ENCODE data around the gene SF3B2.
"Not testable (repeated sequence)": the region's sequence is repeated elsewhere in the genome, so short reads cannot be mapped to it uniquely, and the experiment has no call there.

Gene SF3B2

DNA sequence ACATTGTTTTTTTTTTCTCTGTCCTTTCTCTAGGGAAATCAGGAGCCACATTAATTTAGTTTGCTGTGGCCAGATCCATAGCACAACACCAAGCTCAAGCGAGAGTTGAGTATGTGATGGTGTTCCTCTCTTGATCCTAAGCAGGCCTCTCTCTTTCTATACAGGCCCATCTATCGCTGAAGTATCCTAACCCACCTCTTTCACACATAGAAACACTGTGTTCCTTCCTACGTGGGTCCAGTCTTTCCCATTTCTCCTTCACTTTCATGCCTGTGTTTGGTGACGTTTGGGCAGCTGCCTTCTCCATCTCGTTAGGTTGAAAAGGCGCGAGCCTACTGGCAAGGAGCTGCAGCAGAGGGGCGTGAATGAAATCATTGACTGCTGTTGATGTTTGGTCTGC lies 20.4 kb downstream of the SF3B2 start:
- no peak overlapping the region for H3K27ac ChIP-seq
- TF ChIP-seq ZFX (IDR thresholded peaks at IDR 0.05), result no peak
- TF ChIP-seq, protein P1, sequence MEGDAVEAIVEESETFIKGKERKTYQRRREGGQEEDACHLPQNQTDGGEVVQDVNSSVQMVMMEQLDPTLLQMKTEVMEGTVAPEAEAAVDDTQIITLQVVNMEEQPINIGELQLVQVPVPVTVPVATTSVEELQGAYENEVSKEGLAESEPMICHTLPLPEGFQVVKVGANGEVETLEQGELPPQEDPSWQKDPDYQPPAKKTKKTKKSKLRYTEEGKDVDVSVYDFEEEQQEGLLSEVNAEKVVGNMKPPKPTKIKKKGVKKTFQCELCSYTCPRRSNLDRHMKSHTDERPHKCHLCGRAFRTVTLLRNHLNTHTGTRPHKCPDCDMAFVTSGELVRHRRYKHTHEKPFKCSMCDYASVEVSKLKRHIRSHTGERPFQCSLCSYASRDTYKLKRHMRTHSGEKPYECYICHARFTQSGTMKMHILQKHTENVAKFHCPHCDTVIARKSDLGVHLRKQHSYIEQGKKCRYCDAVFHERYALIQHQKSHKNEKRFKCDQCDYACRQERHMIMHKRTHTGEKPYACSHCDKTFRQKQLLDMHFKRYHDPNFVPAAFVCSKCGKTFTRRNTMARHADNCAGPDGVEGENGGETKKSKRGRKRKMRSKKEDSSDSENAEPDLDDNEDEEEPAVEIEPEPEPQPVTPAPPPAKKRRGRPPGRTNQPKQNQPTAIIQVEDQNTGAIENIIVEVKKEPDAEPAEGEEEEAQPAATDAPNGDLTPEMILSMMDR (conservative IDR thresholded peaks at IDR 0.05), result no peak

DNA sequence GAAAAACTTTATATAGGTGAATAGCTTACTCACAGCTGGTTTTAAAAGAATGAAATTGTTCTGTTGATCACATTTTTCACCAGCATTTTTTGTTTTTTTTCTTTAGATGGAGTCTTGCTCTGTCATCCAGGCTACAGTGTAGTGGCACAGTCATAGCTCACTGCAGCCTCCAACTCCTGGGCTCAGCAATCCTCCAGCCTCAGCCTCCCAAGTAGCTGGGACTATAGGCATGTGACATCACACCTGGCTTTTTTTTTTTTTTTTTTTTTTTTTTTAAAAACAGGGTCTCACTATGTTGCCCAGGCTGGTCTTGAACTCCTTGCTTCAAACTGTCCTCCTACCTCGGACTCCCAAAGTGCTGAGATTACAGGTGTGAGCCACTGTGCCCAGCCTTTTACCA lies 21.5 kb downstream of the SF3B2 start:
- TF ChIP-seq, protein P1 (conservative IDR thresholded peaks at IDR 0.05), result no peak
- no peak for TF ChIP-seq ZFX (IDR thresholded peaks at IDR 0.05)
- no peak overlapping the region for H3K27ac ChIP-seq

DNA sequence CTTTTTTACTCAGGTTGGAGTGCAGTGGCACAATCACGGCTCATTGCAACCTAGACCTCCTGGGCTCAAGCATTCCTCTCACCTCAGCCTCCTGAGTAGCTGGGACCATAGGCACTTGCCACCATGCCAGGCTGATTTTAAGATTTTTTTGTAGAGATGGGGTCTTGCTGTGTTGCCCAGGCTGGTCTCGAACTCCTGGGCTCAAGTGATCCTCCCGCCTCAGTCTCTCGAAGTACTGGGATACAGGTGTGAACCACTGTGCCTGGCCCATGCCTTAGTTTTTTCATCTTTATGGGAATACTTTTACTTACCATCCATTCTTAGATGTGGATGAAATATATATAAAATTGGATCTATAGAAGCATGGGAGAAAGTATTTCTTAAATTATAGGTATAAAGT lies 23.1 kb downstream of the SF3B2 start:
- H3K27ac ChIP-seq, result no peak overlapping the region
- no peak for TF ChIP-seq ZFX (IDR thresholded peaks at IDR 0.05)

DNA sequence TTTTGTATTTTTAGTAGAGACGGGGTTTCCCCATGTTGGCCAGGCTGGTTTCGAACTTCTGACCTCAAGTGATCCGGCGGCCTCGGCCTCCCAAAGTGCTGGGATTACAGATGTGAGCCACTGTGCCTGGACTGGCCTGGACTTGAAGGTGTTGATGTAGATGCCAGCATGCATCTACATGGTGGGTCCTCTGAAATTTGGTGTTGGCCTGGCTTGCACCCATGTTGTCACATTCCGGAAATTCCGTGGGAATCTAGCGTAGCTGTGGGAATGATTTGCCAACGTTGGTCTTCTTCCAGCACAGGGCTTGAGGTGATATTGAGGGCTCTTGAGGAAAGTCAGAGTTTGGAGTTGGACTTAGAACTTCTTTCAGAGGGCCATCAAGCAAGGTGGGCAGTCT lies 24.4 kb downstream of the SF3B2 start:
- H3K27ac ChIP-seq, result no peak overlapping the region

DNA sequence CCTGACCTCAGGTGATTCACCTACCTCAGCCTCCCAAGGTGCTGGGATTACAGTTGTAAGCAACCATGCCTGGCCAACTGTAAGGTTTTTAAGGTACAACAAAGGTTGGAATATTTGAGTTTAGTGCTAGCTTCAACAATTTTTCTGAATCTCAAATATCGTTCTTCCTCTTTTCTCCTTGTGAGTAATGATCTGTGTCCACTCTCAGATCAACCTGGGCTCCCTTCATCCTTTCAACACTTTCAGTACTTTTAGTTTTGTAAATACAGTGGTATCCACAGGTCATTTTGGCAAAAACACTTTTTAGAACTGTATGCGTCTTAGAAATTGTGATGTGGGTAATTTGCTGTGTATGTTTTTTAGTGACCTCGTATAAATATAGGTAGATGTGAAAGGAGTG lies 25.8 kb downstream of the SF3B2 start:
- H3K27ac ChIP-seq, result no peak overlapping the region
- TF ChIP-seq, protein P1 (conservative IDR thresholded peaks at IDR 0.05), result no peak
- TF ChIP-seq ZFX (IDR thresholded peaks at IDR 0.05), result no peak

More for the DNA sequence above, 24.4 kb downstream of the SF3B2 start:
- TF ChIP-seq, protein P1 (conservative IDR thresholded peaks at IDR 0.05), result no peak
- no peak for TF ChIP-seq ZFX (IDR thresholded peaks at IDR 0.05)

DNA sequence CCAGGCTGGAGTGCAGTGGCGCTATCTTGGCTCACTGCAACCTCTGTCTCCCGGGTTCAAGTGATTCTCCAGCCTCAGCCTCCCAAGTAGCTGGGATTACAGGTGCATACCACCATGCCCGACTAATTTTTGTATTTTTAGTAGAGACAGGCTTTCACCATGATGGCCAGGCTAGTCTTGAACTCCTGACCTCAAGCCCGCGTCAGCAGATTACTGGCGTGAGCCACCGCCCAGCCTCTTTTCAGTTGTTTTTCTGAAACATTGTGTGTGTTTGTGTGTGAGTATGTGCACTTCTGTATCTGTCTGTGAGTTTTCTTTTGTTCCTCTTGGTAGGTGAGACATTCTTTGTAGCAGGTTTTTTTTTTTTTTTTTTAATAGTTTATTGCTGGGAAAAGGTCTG lies 26.8 kb downstream of the SF3B2 start:
- not testable (repeated sequence) for H3K27ac ChIP-seq

DNA sequence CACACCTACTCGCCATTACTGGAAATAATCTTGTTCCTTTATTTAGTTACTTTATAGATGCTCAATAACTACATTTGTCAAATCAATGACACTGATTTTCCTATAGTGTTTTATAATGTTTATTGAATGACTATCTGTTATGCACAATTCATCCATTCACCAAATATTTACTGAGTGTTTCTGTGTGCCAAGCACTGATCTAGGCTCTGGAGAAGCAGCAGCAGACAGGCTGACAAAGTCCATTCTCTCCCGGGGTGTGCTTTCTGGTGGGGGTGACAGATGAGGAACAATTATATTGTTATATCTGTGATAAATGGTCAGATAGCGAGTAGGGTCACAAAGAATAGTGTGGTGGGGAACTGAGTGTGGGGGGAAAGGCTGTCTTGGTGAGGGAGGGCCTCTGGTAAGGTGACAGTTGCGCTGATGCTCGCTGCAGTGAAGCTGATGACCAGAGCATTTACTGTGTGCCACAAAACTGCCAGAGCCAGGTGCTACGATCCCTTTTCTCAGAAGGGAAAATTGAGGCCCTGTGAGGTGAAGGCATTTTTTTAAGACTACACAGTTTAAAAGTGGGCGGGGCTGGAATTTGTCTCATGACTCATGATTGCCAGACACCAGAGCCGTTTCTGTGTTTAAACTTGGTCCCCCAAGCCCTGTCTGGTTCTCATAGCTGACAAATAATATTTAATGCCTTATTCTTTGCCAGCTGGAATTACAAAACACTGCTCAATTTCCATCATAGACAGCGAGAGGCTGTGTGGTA lies 28.1 kb downstream of the SF3B2 start:
- TF ChIP-seq ZFX (IDR thresholded peaks at IDR 0.05), result no peak
- TF ChIP-seq, protein P1 (conservative IDR thresholded peaks at IDR 0.05), result no peak
- H3K27ac ChIP-seq, result peak overlapping the region; percentile 64

DNA sequence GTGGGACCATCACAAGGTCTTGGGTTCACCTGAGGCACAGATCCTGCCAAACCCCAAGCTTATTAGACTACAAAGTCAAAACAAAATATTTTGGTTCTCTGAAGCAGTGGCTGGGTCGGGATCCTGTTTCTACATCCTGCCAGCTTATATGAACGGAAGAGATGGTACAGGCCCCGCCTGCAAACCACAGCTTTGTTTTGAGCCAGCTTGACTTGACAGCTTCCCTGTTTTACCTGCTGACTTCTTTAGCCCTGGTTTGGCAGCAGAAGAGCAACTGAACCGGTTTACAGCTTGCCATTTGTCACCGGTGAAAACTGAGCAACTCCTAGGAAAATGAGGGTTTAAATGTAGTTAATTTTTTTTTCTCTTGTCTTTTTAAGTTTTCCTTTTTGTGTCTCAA lies 29.3 kb downstream of the SF3B2 start:
- H3K27ac ChIP-seq, result peak overlapping the region; percentile 64; the same call in 1 of the 2 replicates
- no peak for TF ChIP-seq ZFX (IDR thresholded peaks at IDR 0.05)
- TF ChIP-seq, protein P1 (conservative IDR thresholded peaks at IDR 0.05), result no peak

Measured in C4-2B (cell line).